Prostate gland (tissue), 2 donors: Measurements from ENCODE around the gene GDF2. TPM values are rescaled to one million over a fixed set of nuclear protein-coding genes. Genes with fewer than 3 reads are reported as not detected.

Experiments used
- DNase-seq: peaks from one replicate; pipeline ENCODE4 v3.0.0-alpha.2; 2019; ENCODE audit warnings: low spot score
- H3K27ac ChIP-seq, 2 donors: fragments of 200-600 bp; sonication (generic); 2 replicates each; pipeline ENCODE4 v1.5.1; 2017 to 2019
- H3K27me3 ChIP-seq: fragments of 200-600 bp; sonication (generic); replicated peaks from 2 replicates; pipeline ENCODE4 v1.5.1; 2019; ENCODE audit not compliant: insufficient read depth
- H3K36me3 ChIP-seq, 2 donors: fragments of 200-600 bp; sonication (generic); 1 replicate in 1 of 2; 2 replicates in 1 of 2; pipeline versions ENCODE4 v1.5.1 to v1.8.1; 2017 to 2019
- H3K4me1 ChIP-seq: fragments of 200-600 bp; sonication (generic); replicated peaks from 2 replicates; pipeline ENCODE4 v1.5.1; 2019
- H3K4me3 ChIP-seq, 2 donors: fragments of 200-600 bp; sonication (generic); 2 replicates each; pipeline ENCODE4 v1.5.1; 2017 to 2019
- H3K9me3 ChIP-seq: fragments of 200-600 bp; sonication (generic); 2 replicates; pipeline ENCODE4 v1.5.1; 2017
- POLR2A ChIP-seq: fragments of 450-650 bp; IDR thresholded peaks from one replicate; pipeline ENCODE4 v1.6.1; 2016; ENCODE audit warnings: antibody characterized with exemption, mild to moderate bottlenecking
- POLR2AphosphoS5 ChIP-seq: sonication (generic); formaldehyde crosslinking; IDR thresholded peaks from one replicate; pipeline ENCODE4 v1.6.1; 2017; ENCODE audit warnings: antibody characterized with exemption
- WGBS: methylation state at CpG from one replicate; pipeline ENCODE4 v1.1.5; 2018; 5-methylcytosine and 5-hydroxymethylcytosine counted together
- intact Hi-C: fragments of 100-400 bp; cut with DNase I; formaldehyde crosslinking; loops from one replicate; pipeline ENCODE4 v1.14.2; 2022
- total RNA-seq, 2 donors: library from RNA; depleted of rRNA; stranded (reverse); fragments of >200 nt; gene quantifications; one replicate each; pipeline ENCODE4 v1.1.0, GENCODE V29; 2016
- TF ChIP-seq, protein P1 (sequence below), 4 experiments: fragments of 200-600 bp in 2 of 4; fragments of 450-650 bp in 2 of 4; sonication (generic) in 2 of 4; IDR thresholded peaks; 1 replicate in 3 of 4; 2 replicates in 1 of 4; pipeline ENCODE4 v1.5.1; 2016 to 2019; ENCODE audit warnings: antibody characterized with exemption in 4 of 4, mild to moderate bottlenecking in 2 of 4, moderate library complexity in 2 of 4

GDF2 gene
- total RNA-seq, 2 donors from 2014 or later, result not detected

DNA sequence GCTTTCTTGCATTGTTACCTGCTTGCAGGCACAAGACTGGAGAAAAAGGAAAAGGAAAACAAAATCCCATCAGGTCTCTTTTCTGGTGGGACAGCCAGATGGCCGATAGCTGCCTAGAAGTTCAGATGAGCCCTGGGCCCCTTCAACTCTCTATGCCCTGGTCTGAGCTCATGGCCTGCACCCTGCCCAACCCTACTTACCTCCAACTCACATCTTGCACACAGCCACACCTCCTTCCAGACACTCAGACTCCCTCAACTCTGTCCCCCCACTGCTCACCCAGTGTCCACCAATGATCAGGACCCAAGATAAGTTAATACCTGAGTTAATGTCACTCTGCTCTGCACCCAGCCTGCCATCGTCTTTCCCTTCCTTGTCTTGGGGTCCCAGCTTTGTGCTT is 36.8 kb downstream of the GDF2 start:
- 100% methylated on average over 2 of the region's 2 CpGs for WGBS
- no peak for TF ChIP-seq POLR2AphosphoS5
- no peak for TF ChIP-seq POLR2A
- TF ChIP-seq, protein P1, sequence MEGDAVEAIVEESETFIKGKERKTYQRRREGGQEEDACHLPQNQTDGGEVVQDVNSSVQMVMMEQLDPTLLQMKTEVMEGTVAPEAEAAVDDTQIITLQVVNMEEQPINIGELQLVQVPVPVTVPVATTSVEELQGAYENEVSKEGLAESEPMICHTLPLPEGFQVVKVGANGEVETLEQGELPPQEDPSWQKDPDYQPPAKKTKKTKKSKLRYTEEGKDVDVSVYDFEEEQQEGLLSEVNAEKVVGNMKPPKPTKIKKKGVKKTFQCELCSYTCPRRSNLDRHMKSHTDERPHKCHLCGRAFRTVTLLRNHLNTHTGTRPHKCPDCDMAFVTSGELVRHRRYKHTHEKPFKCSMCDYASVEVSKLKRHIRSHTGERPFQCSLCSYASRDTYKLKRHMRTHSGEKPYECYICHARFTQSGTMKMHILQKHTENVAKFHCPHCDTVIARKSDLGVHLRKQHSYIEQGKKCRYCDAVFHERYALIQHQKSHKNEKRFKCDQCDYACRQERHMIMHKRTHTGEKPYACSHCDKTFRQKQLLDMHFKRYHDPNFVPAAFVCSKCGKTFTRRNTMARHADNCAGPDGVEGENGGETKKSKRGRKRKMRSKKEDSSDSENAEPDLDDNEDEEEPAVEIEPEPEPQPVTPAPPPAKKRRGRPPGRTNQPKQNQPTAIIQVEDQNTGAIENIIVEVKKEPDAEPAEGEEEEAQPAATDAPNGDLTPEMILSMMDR (IDR thresholded peaks at IDR 0.05), result no peak
- intact Hi-C loops, result no loop called here
- H3K4me1 ChIP-seq, result no peaks in the 10 kb centered on the region
- no peak overlapping the region for H3K27ac ChIP-seq
- H3K36me3 ChIP-seq, result no peaks in the 10 kb centered on the region
- H3K27me3 ChIP-seq, result no peaks in the 10 kb centered on the region
- no peak for DNase-seq
- H3K9me3 ChIP-seq, result no peaks in the 10 kb centered on the region
- H3K4me3 ChIP-seq, result no peak overlapping the region

DNA sequence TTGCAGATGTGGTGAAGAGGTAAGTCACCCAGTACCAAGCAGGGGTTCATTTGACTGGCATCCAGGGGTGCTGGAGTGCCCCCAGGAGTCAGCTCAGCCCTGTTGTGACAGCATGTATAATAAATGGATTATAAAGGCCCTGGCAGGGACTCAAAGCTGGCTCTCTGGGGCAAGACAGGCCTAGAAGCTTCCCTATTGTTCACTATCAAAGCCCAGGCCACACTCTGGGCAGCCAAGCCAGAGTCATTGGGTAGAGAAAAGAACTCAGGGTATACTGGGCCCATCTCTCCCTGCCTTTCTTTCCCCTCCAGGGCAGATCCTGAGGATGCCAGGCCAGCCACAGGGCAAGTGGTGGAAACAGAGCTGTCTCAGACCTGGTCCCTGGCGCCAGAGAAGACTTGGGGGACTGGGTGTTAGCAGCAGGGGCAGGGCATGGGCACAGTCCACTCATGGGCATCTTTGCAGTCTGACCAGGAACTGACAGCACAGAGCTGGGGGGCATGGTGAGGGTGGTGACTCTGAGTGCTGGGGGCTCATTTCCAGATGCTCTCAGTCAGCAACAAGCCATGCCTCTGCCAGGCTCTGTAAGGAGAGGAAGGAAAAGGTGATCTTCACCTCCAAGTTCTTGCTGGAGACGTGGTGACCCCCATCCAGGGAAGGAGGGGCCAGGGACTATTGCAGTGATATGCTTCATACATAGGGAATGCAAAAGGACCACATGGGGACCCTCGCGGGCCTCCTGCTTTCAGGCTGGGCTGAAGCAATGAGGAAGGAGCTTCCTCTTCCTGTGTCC is 37.6 kb downstream of the GDF2 start:
- WGBS, result 88% methylated on average over 4 of the region's 4 CpGs
- intact Hi-C loops, result no loop called here

DNA sequence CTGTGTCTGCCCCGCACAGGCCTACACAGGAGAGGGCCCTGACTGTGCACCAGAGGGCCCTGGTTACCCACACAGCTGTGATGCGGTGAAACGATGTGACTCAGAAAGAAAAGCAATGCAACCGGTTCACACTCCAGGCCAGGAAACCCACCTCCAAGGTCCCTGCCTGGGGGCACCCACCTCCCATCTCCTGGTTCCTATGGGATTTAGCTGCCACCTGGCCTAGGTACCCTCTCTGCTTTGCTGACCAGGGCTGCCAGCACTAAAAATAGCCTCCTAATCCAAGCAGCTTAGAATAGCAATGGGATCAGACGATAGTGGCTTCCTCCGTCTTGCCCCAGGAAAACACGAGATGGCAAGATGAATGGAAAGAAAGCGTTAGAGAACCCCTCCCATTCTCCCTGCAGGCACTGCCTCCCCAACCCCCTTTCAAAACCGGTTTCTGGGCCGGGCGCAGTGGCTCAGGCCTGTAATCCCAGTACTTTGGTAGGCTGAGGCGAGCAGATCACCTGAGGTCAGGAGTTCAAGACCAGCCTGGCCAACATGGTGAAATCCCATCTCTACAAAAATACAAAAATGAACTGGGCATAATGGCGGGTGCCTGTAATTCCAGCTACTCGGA is 38.3 kb downstream of the GDF2 start:
- H3K4me3 ChIP-seq, result no peak overlapping the region
- no peaks in the 10 kb centered on the region for H3K27me3 ChIP-seq
- H3K27ac ChIP-seq, result no peak overlapping the region
- intact Hi-C loops, result no loop called here
- no peak for TF ChIP-seq POLR2AphosphoS5
- TF ChIP-seq POLR2A, result no peak
- TF ChIP-seq, protein P1 (IDR thresholded peaks at IDR 0.05), result no peak
- 84% methylated on average over 14 of the region's 14 CpGs for WGBS
- DNase-seq, result no peak
- no peaks in the 10 kb centered on the region for H3K9me3 ChIP-seq
- H3K36me3 ChIP-seq, result no peaks in the 10 kb centered on the region
- no peaks in the 10 kb centered on the region for H3K4me1 ChIP-seq

More for the DNA sequence above, 37.6 kb downstream of the GDF2 start:
- TF ChIP-seq POLR2AphosphoS5, result no peak
- DNase-seq, result no peak
- H3K36me3 ChIP-seq, result no peaks in the 10 kb centered on the region
- H3K9me3 ChIP-seq, result no peaks in the 10 kb centered on the region
- H3K27ac ChIP-seq, result no peak overlapping the region
- H3K27me3 ChIP-seq, result no peaks in the 10 kb centered on the region
- no peak overlapping the region for H3K4me3 ChIP-seq
- no peaks in the 10 kb centered on the region for H3K4me1 ChIP-seq

DNA sequence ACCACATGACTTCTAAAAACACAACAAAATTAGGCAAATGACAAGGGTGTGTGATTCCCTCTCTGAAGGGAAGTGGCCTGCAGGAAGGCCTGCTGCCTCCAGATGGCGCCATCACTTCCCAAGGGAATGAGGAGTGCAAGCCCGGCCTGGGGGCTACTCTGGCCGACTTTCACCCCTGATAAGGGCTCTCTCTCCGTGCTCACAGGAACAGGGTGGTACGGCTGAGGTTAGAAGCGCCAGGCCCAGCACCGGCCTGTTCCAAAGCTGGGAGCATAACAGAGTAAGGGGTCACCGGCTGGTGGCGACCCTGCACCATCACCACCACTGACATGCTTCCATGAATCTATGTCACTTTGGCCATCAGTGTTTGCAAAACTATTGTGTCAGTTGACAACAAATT is 39.0 kb downstream of the GDF2 start:
- WGBS, result 67% methylated on average over 9 of the region's 9 CpGs
- DNase-seq, result no peak

DNA sequence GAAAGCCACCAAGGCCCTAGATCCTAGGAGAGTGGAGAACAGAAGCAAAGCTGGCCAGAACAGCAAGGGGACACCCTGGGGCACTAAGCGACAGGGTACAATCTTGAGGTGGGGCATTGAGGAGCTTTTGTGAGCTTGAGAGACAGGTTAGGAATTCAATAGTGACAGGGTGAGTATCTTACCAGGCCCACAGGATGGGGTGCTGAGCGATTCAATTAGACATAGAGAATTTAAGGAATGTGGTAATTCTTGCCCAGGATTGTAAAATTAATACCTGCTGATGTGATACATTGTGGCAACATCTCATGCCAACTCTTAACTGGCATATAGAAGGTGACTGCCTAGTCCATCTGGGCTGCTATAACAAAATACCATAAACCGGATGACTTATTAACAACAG is 39.9 kb downstream of the GDF2 start:
- no peak overlapping the region for H3K4me3 ChIP-seq
- DNase-seq, result no peak
- intact Hi-C loops, result no loop called here
- no peak overlapping the region for H3K27ac ChIP-seq
- TF ChIP-seq, protein P1 (IDR thresholded peaks at IDR 0.05), result no peak
- TF ChIP-seq POLR2AphosphoS5, result no peak
- no peak for TF ChIP-seq POLR2A
- H3K27me3 ChIP-seq, result no peaks in the 10 kb centered on the region
- H3K9me3 ChIP-seq, result no peaks in the 10 kb centered on the region
- no peaks in the 10 kb centered on the region for H3K4me1 ChIP-seq
- 62% methylated on average over 3 of the region's 3 CpGs for WGBS
- H3K36me3 ChIP-seq, result no peaks in the 10 kb centered on the region

More for the DNA sequence above, 39.0 kb downstream of the GDF2 start:
- intact Hi-C loops, result no loop called here
- Histone ChIP-seq H3K4me1 (no peaks in the 10 kb centered on the region), H3K36me3 (no peaks in the 10 kb centered on the region), H3K27me3 (no peaks in the 10 kb centered on the region), H3K27ac (no peak overlapping the region), H3K9me3 (no peaks in the 10 kb centered on the region), H3K4me3 (no peak overlapping the region)
- TF ChIP-seq, protein P1 (IDR thresholded peaks at IDR 0.05), result peak; percentile 20 to 63 (median 40)
- no peak for TF ChIP-seq POLR2A
